ENCODE data around the gene PTTG1. TPM values are rescaled to one million over a fixed set of nuclear protein-coding genes. Genes with fewer than 3 reads are reported as not detected.

Gene PTTG1
- total RNA-seq, 1 experiment from 2014 or later = 183 TPM

DNA sequence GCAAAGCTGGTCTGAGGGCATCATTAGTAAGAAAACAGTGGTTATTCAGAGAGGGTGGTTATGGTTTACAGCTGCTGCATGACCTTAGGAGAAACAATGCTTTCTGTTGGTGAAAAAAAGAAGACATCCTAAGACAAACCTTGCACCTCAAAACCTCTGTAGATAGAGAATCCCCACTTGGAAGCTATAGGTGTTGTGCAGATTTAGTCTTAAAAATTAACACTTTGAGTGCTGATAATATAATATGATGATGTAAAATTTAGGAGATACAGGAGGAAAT is 1.4 kb upstream of the PTTG1 start:
- no peak overlapping the region for H3K9ac ChIP-seq (ENCODE audit: low read length)
- intact Hi-C loops (cut with micrococcal nuclease) = no loop called here
- no peaks in the 10 kb centered on the region for H3K9me3 ChIP-seq (ENCODE audit: control insufficient read depth in 1 of 2, insufficient read depth in 1 of 2, low read depth in 1 of 2, low read length in 2 of 2)
- 0 out of 2 replicates have a peak, but pooled peaks cover 3% of the 10 kb centered on the region for H4K20me1 ChIP-seq (ENCODE audit: insufficient read depth)
- H3K79me2 ChIP-seq (ENCODE audit: insufficient read depth, low read length) = peaks cover 61% of the 10 kb centered on the region
- BruUV-seq (replicated peaks) = no TSS peak
- H3K27ac ChIP-seq (ENCODE audit: low read depth, low read length) = no peak overlapping the region
- ChIA-PET RAD21 (ENCODE audit: low non-redundant PET in 1 of 2, low total read pairs in 2 of 2, uncharacterized antibody in 2 of 2, unreplicated experiment in 2 of 2) (no interaction called here), POLR2A (no interaction called here), CTCF (interaction anchor here (2.2 kb wide), 1 partner anchor 19 kb away, joined by 21 read pairs; no protein-coding TSS in a partner anchor)
- H3K36me3 ChIP-seq (ENCODE audit: control insufficient read depth in 1 of 2, insufficient read depth in 2 of 2, low read length in 2 of 2) = peaks cover 14 to 27% of the 10 kb centered on the region in 2 experiments
- peaks cover 8 to 27% of the 10 kb centered on the region in 2 experiments; a peak in 3 of 4 replicates for H3K4me1 ChIP-seq (ENCODE audit: control insufficient read depth in 1 of 2, insufficient read depth in 2 of 2, low read length in 2 of 2)
- no peak overlapping the region for H3K4me2 ChIP-seq (ENCODE audit: low read length)
- no peak overlapping the region for H3K4me3 ChIP-seq (replicated peaks in 1 of 2; ENCODE audit: low read depth in 1 of 2, low read length in 2 of 2)
- DNase-seq (ENCODE audit: low read depth, low spot score) = no peak
- ATAC-seq = no peak
- H3K9me2 ChIP-seq (ENCODE audit: insufficient read depth) = no peaks in the 10 kb centered on the region
- H3K27me3 ChIP-seq (ENCODE audit: insufficient read depth, low read length) = no peaks in the 10 kb centered on the region
- TF ChIP-seq EZH2 (IDR thresholded peaks at IDR 0.05) (no peak), TCF7L2 (IDR thresholded peaks at IDR 0.05; ENCODE audit: borderline replicate concordance, extremely low read depth, insufficient read depth, insufficient read length) (no peak), POLR2A (IDR thresholded peaks at IDR 0.05; ENCODE audit: borderline replicate concordance, extremely low read depth, insufficient read depth, insufficient read length) (no peak), ZFX (IDR thresholded peaks at IDR 0.05) (no peak), ELF1 (IDR thresholded peaks at IDR 0.05; ENCODE audit: borderline replicate concordance, low read depth) (no peak), SIN3A (IDR thresholded peaks at IDR 0.05; ENCODE audit: low read depth) (no peak), SP1 (IDR thresholded peaks at IDR 0.05; ENCODE audit: low read depth) (no peak), SRF (IDR thresholded peaks at IDR 0.05; ENCODE audit: low read depth) (no peak), EZH2phosphoT487 (IDR thresholded peaks at IDR 0.05; ENCODE audit: borderline replicate concordance) (no peak), JUND (IDR thresholded peaks at IDR 0.05) (no peak), CBX3 (IDR thresholded peaks at IDR 0.05; ENCODE audit: low read depth) (no peak), ZNF274 (IDR thresholded peaks at IDR 0.05; ENCODE audit: low read depth, low read length) (no peak), YY1 (IDR thresholded peaks at IDR 0.05; ENCODE audit: extremely low read depth, insufficient replicate concordance, low read depth, low read length) (no peak), CEBPB (IDR thresholded peaks at IDR 0.05; ENCODE audit: low read depth) (no peak), POLR2AphosphoS5 (IDR thresholded peaks at IDR 0.05; ENCODE audit: low read depth, low read length) (no peak)
- TF ChIP-seq, protein P1, sequence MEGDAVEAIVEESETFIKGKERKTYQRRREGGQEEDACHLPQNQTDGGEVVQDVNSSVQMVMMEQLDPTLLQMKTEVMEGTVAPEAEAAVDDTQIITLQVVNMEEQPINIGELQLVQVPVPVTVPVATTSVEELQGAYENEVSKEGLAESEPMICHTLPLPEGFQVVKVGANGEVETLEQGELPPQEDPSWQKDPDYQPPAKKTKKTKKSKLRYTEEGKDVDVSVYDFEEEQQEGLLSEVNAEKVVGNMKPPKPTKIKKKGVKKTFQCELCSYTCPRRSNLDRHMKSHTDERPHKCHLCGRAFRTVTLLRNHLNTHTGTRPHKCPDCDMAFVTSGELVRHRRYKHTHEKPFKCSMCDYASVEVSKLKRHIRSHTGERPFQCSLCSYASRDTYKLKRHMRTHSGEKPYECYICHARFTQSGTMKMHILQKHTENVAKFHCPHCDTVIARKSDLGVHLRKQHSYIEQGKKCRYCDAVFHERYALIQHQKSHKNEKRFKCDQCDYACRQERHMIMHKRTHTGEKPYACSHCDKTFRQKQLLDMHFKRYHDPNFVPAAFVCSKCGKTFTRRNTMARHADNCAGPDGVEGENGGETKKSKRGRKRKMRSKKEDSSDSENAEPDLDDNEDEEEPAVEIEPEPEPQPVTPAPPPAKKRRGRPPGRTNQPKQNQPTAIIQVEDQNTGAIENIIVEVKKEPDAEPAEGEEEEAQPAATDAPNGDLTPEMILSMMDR (IDR thresholded peaks at IDR 0.05 in 2 of 3, conservative IDR thresholded peaks at IDR 0.05 in 1 of 3; ENCODE audit: borderline replicate concordance in 1 of 3, insufficient read depth in 1 of 3, low read depth in 2 of 3, low read length in 2 of 3) = no peak
- TF ChIP-seq, protein P2, sequence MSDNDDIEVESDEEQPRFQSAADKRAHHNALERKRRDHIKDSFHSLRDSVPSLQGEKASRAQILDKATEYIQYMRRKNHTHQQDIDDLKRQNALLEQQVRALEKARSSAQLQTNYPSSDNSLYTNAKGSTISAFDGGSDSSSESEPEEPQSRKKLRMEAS (IDR thresholded peaks at IDR 0.05) = no peak
- TF ChIP-seq, protein P3, sequence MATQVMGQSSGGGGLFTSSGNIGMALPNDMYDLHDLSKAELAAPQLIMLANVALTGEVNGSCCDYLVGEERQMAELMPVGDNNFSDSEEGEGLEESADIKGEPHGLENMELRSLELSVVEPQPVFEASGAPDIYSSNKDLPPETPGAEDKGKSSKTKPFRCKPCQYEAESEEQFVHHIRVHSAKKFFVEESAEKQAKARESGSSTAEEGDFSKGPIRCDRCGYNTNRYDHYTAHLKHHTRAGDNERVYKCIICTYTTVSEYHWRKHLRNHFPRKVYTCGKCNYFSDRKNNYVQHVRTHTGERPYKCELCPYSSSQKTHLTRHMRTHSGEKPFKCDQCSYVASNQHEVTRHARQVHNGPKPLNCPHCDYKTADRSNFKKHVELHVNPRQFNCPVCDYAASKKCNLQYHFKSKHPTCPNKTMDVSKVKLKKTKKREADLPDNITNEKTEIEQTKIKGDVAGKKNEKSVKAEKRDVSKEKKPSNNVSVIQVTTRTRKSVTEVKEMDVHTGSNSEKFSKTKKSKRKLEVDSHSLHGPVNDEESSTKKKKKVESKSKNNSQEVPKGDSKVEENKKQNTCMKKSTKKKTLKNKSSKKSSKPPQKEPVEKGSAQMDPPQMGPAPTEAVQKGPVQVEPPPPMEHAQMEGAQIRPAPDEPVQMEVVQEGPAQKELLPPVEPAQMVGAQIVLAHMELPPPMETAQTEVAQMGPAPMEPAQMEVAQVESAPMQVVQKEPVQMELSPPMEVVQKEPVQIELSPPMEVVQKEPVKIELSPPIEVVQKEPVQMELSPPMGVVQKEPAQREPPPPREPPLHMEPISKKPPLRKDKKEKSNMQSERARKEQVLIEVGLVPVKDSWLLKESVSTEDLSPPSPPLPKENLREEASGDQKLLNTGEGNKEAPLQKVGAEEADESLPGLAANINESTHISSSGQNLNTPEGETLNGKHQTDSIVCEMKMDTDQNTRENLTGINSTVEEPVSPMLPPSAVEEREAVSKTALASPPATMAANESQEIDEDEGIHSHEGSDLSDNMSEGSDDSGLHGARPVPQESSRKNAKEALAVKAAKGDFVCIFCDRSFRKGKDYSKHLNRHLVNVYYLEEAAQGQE (IDR thresholded peaks at IDR 0.05; ENCODE audit: low read depth) = no peak
- H2AFZ ChIP-seq (ENCODE audit: low read depth, low read length, poor library complexity, severe bottlenecking) = no peak overlapping the region
